Measurements from ENCODE around the gene GALNT17. TPM values are rescaled to one million over a fixed set of nuclear protein-coding genes. Genes with fewer than 3 reads are reported as not detected.

Gene GALNT17
- total and polyA plus RNA-seq, 11 donors: 16.9 to 116 (median 73.1) TPM

DNA sequence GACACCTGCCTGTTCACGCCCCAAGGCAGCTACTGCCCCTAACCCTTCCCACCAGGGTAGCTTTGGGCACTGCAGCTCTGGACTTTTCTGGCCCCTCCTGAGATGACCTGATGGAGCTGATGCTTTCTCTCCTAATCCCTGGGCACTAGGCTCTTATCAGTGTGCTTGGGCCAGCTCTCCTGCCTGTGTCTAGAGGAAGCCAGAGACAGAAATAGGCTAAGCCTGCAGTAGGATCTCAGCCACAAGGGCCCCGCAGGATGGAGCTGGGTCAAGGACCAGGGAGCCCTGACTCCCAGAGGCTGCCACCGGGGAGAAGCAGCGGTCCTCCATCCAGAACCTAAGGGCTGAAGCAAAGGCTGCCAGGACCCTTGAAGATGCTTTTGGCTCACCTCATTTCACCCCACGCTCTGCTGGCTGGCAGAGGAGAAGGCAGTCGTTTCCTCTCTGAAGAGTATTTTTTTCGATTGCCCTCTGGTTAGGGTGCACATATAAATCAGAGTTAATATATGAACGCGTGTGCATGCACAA, 580.8 kb downstream of the GALNT17 start:
- H3K27me3 ChIP-seq: no peaks in the 10 kb centered on the region
- peaks cover 0 to 10% (median 0%) of the 10 kb centered on the region in 12 donors for H3K4me1 ChIP-seq
- no peak for DNase-seq
- H3K27ac ChIP-seq: no peak overlapping the region
- intact Hi-C loops (cut with DNase I): no loop called here
- H3K36me3 ChIP-seq: no peaks in the 10 kb centered on the region
- H3K9me3 ChIP-seq: peaks cover 0 to 6% (median 0%) of the 10 kb centered on the region in 12 donors
- TF ChIP-seq CTCF (IDR thresholded peaks at IDR 0.05): no peak
- no peak for TF ChIP-seq POLR2A (IDR thresholded peaks at IDR 0.05)
- WGBS, 4 donors: 66 to 82% (median 73%) methylated on average over 6 to 9 of the region's 9 CpGs
- H3K4me3 ChIP-seq: no peak overlapping the region
- peak in 3 of 4 donors; percentile 59 to 61 (median 61) for ATAC-seq

GRCh38 chr7:71716690-71717089, 584.7 kb downstream of the GALNT17 start:
- ATAC-seq: peak in 3 of 4 donors; percentile 47 to 54 (median 48)
- 19 to 34% (median 22%) methylated on average over 3 of the region's 3 CpGs for WGBS, 4 donors

GRCh38 chr7:71718563-71718962, 586.6 kb downstream of the GALNT17 start:
- intact Hi-C loops (cut with DNase I): no loop called here
- 80 to 96% (median 85%) methylated on average over 6 of the region's 6 CpGs for WGBS, 4 donors
- Histone ChIP-seq H3K27ac (no peak overlapping the region), H3K4me1 (peaks cover 0 to 6% (median 0%) of the 10 kb centered on the region in 12 donors), H3K36me3 (no peaks in the 10 kb centered on the region), H3K4me3 (no peak overlapping the region), H3K27me3 (no peaks in the 10 kb centered on the region), H3K9me3 (peaks cover 0 to 5% (median 0%) of the 10 kb centered on the region in 12 donors)
- no peak for DNase-seq
- no peak for TF ChIP-seq CTCF (IDR thresholded peaks at IDR 0.05)
- no peak for TF ChIP-seq POLR2A (IDR thresholded peaks at IDR 0.05)
- ATAC-seq: no peak

More at GRCh38 chr7:71716690-71717089, 584.7 kb downstream of the GALNT17 start:
- H3K27me3 ChIP-seq: no peaks in the 10 kb centered on the region
- no peak overlapping the region for H3K27ac ChIP-seq
- TF ChIP-seq CTCF (IDR thresholded peaks at IDR 0.05): no peak
- TF ChIP-seq POLR2A (IDR thresholded peaks at IDR 0.05): no peak
- no peak for DNase-seq
- H3K4me3 ChIP-seq: no peak overlapping the region
- intact Hi-C loops (cut with DNase I): no loop called here
- H3K36me3 ChIP-seq: no peaks in the 10 kb centered on the region
- H3K4me1 ChIP-seq: peaks cover 0 to 10% (median 0%) of the 10 kb centered on the region in 12 donors
- H3K9me3 ChIP-seq: peaks cover 0 to 5% (median 0%) of the 10 kb centered on the region in 12 donors

- ATAC-seq: peak in 1 of 4 donors; percentile 63
- WGBS, 4 donors: 44 to 57% (median 50%) methylated on average over 3 of the region's 3 CpGs
- intact Hi-C loops (cut with DNase I): loop anchor here in 2 of 10 donors (5.0 to 10.0 kb wide), 2 partner anchors 107 to 109 kb away; no protein-coding TSS in a partner anchor
These were observed 589.8 kb downstream of the GALNT17 start for GRCh38 chr7:71721742-71722141.

More at GRCh38 chr7:71721742-71722141, 589.8 kb downstream of the GALNT17 start:
- Histone ChIP-seq H3K4me1 (peaks cover 0 to 1% (median 0%) of the 10 kb centered on the region in 12 donors), H3K36me3 (no peaks in the 10 kb centered on the region), H3K9me3 (peaks cover 0 to 5% (median 0%) of the 10 kb centered on the region in 12 donors), H3K4me3 (no peak overlapping the region), H3K27me3 (no peaks in the 10 kb centered on the region), H3K27ac (no peak overlapping the region)
- TF ChIP-seq CTCF (IDR thresholded peaks at IDR 0.05): no peak
- no peak for DNase-seq

All from heart left ventricle (tissue), 16 donors.